HFFc6 (cell line): ENCODE measurements around the gene PNLIP. TPM values are rescaled to one million over a fixed set of nuclear protein-coding genes. Genes with fewer than 3 reads are reported as not detected.

ENCODE experiments used
- DNase-seq: peaks from one replicate; pipeline ENCODE4 v3.0.0-alpha.2; 2018
- H3K27ac Mint-ChIP-seq: 2 replicates; pipeline ENCODE4 v1.8.0; 2020; ENCODE audit warnings: mild to moderate bottlenecking, mixed read lengths
- H3K27me3 Mint-ChIP-seq: 2 replicates; pipeline ENCODE4 v1.8.0; 2021; ENCODE audit warnings: mild to moderate bottlenecking, moderate library complexity, mixed read lengths; ENCODE audit not compliant: insufficient read depth
- H3K36me3 Mint-ChIP-seq: 2 replicates; pipeline ENCODE4 v1.8.0; 2021; ENCODE audit warnings: low read depth, mixed read lengths
- H3K4me1 Mint-ChIP-seq: 2 replicates; pipeline ENCODE4 v1.8.0; 2020; ENCODE audit warnings: low read depth, mixed read lengths
- H3K4me3 Mint-ChIP-seq: 2 replicates; pipeline ENCODE4 v1.8.0; 2020; ENCODE audit warnings: mild to moderate bottlenecking, moderate library complexity, mixed read lengths
- H3K9me3 Mint-ChIP-seq: 2 replicates; pipeline ENCODE4 v1.8.0; 2020; ENCODE audit warnings: mild to moderate bottlenecking, mixed read lengths
- CTCF ChIP-seq: fragments of 200-600 bp; sonication (generic); IDR thresholded peaks from 2 replicates; pipeline ENCODE4 v1.5.0; 2021; ENCODE audit warnings: antibody characterized with exemption, mild to moderate bottlenecking
- long read RNA-seq: library from polyadenylated mRNA; unstranded; transcript quantifications from one replicate; pipeline ENCODE4 v2.0.0, GENCODE V29; 2019
- total RNA-seq, 6 experiments: library from RNA; stranded (reverse); fragmentation: NEBNext Ultra II Directional; extraction: Animal tissue kit (Norgen Biotek cat#: 25700); gene quantifications; 2 replicates in 1 of 6; 3 replicates in 5 of 6; pipeline ENCODE4 v1.2.3, GENCODE V29; 2021

PNLIP gene
- not detected for total RNA-seq
- long read RNA-seq = 0 reads

GRCh38 chr10:116545756-116546155 is at the start of gene PNLIP:
TSS of gene PNLIP (plus strand) at chr10:116545931. CDS start at chr10:116546093, 162 bp downstream.
- H3K4me1 Mint-ChIP-seq = no peaks in the 10 kb centered on the region
- H3K27ac Mint-ChIP-seq = no peak within 1 kb of the TSS
- H3K27me3 Mint-ChIP-seq = no peaks in the 10 kb centered on the region
- DNase-seq = no peak
- TF ChIP-seq CTCF = no peak
- no peak within 1 kb of the TSS for H3K4me3 Mint-ChIP-seq
- no peaks in the 10 kb centered on the region for H3K36me3 Mint-ChIP-seq
- peaks cover 13% of the 10 kb centered on the region for H3K9me3 Mint-ChIP-seq

- no peak for TF ChIP-seq CTCF
- no peaks in the 10 kb centered on the region for H3K36me3 Mint-ChIP-seq
- DNase-seq = no peak
- H3K4me3 Mint-ChIP-seq = no peak overlapping the region
- H3K27me3 Mint-ChIP-seq = peaks cover 1% of the 10 kb centered on the region; the same call in 1 of the 2 replicates
- no peaks in the 10 kb centered on the region for H3K4me1 Mint-ChIP-seq
- H3K9me3 Mint-ChIP-seq = peaks cover 33% of the 10 kb centered on the region
- no peak overlapping the region for H3K27ac Mint-ChIP-seq
These were observed 40.9 kb upstream of the PNLIP start for GRCh38 chr10:116504786-116505185.

- TF ChIP-seq CTCF = no peak
- H3K9me3 Mint-ChIP-seq = peaks cover 16% of the 10 kb centered on the region
- H3K27ac Mint-ChIP-seq = no peak overlapping the region
- H3K27me3 Mint-ChIP-seq = peaks cover 4% of the 10 kb centered on the region
- H3K4me3 Mint-ChIP-seq = no peak overlapping the region
- H3K36me3 Mint-ChIP-seq = no peaks in the 10 kb centered on the region
- DNase-seq = no peak
- no peaks in the 10 kb centered on the region for H3K4me1 Mint-ChIP-seq
These were observed 35.2 kb upstream of the PNLIP start for GRCh38 chr10:116510565-116510964.

GRCh38 chr10:116511365-116511764 is 34.4 kb upstream of the PNLIP start:
- H3K27ac Mint-ChIP-seq = no peak overlapping the region
- H3K4me1 Mint-ChIP-seq = no peaks in the 10 kb centered on the region
- H3K36me3 Mint-ChIP-seq = no peaks in the 10 kb centered on the region
- TF ChIP-seq CTCF = no peak
- no peak for DNase-seq
- H3K4me3 Mint-ChIP-seq = no peak overlapping the region
- peaks cover 16% of the 10 kb centered on the region for H3K9me3 Mint-ChIP-seq
- peaks cover 4% of the 10 kb centered on the region for H3K27me3 Mint-ChIP-seq

- Mint-ChIP-seq H3K9me3 (no peaks in the 10 kb centered on the region; the same call in 1 of the 2 replicates), H3K4me1 (no peaks in the 10 kb centered on the region), H3K36me3 (no peaks in the 10 kb centered on the region), H3K4me3 (no peak overlapping the region), H3K27me3 (no peaks in the 10 kb centered on the region; the same call in 1 of the 2 replicates), H3K27ac (no peak overlapping the region)
- peak; percentile 29 for DNase-seq
- TF ChIP-seq CTCF = peak; percentile 89
These were observed 24.1 kb upstream of the PNLIP start for GRCh38 chr10:116521424-116522290.
